ENCODE data around the gene SH3PXD2A.

SH3PXD2A gene

DNA sequence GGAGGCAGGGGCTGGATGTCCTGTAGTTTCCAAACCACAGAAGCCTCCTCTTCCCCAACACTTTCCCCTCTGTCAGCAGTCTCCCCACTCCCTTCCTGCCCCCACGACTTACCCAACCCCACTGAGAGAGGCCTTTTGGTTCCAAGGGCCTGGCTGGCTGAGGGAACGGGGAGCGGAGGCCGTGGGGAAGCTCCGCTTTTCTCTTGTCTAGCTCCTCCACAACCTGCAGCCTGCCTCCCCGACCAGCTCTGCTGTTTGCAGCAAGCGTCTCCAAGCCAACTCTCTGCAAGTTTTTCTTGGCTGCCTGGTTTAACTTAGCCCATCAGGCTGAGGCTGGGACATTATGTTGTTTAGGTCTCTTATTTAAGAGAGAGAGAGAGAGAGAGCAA is 235.0 kb downstream of the SH3PXD2A start:
- TF ChIP-seq, protein P1, sequence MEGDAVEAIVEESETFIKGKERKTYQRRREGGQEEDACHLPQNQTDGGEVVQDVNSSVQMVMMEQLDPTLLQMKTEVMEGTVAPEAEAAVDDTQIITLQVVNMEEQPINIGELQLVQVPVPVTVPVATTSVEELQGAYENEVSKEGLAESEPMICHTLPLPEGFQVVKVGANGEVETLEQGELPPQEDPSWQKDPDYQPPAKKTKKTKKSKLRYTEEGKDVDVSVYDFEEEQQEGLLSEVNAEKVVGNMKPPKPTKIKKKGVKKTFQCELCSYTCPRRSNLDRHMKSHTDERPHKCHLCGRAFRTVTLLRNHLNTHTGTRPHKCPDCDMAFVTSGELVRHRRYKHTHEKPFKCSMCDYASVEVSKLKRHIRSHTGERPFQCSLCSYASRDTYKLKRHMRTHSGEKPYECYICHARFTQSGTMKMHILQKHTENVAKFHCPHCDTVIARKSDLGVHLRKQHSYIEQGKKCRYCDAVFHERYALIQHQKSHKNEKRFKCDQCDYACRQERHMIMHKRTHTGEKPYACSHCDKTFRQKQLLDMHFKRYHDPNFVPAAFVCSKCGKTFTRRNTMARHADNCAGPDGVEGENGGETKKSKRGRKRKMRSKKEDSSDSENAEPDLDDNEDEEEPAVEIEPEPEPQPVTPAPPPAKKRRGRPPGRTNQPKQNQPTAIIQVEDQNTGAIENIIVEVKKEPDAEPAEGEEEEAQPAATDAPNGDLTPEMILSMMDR (conservative IDR thresholded peaks at IDR 0.05): no peak
- TF ChIP-seq ZFX (IDR thresholded peaks at IDR 0.05): no peak
- H3K27ac ChIP-seq: no peak overlapping the region

DNA sequence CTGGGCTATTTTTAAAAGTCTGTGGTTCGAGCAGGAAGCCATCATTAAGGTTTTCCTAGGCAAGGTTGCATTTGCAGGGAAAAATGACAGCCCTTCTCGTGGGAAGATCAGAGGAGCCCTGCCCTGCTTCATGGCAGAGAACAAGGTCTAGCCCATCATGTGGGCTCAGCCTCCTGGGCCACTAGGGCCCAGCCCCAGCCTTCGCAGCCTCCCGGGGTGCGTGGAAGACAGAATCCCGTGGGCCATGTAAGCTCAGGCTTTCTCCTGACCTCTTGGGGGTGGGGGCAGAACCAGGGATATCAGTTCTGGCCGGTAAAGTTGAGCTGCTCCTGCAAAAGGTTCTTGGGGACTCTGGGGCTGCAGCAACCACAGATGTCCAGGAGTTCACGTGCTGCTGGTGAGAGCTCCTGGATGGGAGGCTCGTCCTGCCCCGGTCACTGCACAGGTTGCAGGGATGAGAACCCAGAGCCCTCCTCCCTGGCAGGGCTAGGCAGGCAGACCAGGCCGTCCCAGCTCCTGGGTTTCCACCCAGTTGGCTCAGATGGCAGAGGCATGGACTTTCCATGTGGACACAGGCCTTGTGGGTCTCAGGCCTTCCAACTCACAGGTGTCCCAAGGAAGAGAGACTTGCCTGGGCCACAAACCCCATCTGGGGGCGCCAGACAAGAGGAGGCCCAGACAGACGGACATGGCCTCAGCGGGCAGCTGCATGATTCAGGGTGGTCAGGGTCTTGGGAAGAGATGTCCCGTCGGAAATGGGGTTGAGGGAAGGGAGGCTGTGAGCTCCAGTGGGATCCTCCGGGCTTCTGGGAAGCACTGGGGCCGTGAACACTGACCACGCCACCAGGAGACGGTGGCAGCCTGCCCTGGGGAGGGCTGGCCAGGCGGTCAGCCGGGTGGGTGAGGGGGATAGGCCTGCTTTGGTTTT is 235.7 kb downstream of the SH3PXD2A start:
- 0 out of 2 replicates have a peak overlapping the region, but pooled peaks have one; percentile 4 for H3K27ac ChIP-seq
- TF ChIP-seq, protein P1 (conservative IDR thresholded peaks at IDR 0.05): no peak
- no peak for TF ChIP-seq ZFX (IDR thresholded peaks at IDR 0.05)

DNA sequence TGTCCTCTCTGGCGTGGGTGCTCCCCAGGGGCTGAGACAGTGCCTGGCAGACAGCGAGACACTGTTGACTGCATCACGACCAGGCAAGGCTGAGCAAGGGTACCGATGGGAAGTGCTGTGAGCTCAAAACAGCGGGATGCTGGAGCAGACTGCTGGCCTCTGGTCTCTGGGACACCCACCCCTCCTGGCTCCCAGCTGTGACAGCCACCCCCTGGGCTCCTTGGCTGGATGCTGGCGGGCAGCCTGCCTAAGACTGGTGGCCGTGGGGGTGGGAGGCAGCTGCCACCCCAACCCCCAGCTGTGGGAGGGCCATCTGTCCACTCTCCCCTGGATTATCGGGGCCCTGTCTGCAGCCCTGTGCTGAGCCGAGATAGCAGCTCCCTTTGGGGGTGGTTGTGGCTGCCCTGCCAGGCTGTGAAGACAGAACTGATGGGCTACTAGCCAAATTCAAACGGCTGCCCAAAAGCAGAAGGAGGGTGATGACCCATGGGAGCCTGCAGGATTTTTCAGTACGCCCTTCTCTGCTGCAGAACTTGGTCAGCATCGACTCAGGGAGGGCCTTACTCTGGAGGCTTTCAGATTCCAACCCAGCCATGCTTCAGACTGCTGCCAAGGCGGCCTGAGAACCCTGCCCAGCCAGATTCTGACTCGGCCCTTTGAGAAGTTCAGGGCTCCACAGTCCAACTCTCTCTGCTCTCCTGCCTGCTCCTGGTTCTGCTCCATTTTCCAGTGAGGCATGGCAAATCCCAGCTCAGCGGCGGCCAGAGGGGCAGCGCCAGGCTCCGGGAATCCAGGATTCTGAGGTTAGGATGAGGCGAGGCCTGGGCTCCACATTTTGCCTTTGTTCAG is 236.6 kb downstream of the SH3PXD2A start:
- H3K27ac ChIP-seq: 0 out of 2 replicates have a peak overlapping the region, but pooled peaks have one; percentile 4
- no peak for TF ChIP-seq ZFX (IDR thresholded peaks at IDR 0.05)
- TF ChIP-seq, protein P1 (conservative IDR thresholded peaks at IDR 0.05): no peak

DNA sequence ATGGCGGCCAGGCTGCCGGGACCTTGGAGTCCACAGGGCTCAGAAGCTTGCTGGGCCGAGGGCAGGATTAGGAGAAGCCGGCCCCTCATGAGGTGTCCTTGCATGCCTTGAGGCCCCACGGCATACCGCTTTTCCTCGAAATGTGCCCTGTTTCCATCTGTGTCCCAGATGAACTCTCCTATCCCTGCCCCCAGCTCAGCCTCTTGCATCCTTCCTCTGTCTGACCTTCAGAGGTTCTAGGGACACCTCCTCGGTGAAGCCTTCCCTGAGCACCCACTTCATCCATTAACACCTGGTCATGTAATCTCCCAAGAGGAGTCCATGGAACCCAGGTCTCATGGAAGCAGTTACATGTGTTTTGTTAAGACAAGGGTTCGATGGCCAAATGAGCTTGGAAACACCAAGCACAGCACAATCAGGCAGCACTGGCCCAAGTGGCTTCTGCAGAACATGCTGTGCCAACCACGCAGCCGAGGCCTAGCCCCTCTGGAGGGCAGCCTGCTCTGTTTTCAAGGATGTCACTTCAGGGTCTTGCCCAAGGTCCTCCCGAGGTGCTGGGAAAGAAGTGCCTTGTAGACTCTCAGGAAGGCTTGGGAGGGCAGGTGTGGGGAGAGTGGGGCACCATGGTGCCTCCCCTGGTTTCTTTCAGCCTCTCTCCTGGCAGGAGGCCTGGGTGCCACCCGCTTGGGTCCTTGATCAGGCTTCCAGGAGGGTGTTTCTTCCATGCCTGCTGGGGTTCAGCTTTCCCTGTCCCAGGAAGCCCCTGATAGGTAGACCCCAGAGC is 237.6 kb downstream of the SH3PXD2A start:
- TF ChIP-seq ZFX (IDR thresholded peaks at IDR 0.05): no peak
- TF ChIP-seq, protein P1 (conservative IDR thresholded peaks at IDR 0.05): no peak
- no peak overlapping the region for H3K27ac ChIP-seq

DNA sequence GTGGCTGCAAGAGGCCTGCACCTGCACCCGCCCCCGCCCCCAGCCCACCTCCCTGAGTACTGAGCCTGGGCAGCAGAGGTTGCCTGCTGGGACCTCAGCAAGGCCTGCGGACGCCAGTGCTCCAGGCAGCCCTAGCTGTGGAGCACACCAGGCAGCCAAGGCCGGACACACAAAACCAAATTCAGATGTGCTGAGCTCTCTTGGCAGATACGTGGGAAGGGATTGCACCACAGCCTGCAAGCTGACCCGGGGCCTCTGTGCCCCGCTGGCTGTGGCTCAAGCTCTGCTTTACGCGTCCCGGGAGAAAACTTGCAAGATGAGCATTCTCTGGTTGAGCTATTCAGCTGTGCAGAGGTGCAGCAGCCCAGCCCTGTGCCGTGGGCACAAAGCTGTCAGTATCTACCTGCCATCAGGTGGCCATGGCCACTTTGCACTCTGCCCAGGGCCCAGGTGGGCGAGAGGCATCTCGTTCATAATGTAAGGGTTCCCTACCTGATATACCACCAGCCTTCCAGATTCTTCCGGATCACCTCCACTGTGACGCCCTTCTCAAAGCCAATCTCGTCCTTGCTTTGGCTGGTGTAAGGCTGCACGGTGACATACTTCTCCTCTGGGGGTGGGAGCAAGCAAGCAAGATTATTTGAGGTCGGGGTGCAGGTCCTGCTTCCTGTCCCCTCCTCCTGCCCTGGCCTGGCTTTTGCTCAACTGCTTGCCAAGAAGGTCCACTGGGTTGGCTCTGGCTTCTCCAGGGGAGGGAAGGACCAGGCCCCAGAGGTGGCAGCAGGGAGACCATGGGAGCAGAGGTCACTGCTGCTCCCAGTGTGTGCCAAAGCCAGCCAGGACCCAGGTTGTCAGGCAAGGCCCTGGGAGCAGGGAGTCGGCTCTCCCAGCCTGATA is 238.4 kb downstream of the SH3PXD2A start:
- no peak for TF ChIP-seq ZFX (IDR thresholded peaks at IDR 0.05)
- TF ChIP-seq, protein P1 (conservative IDR thresholded peaks at IDR 0.05): no peak
- no peak overlapping the region for H3K27ac ChIP-seq

Data from C4-2B (cell line).